HCT116 (cell line): Measurements from ENCODE around the gene NKX2-2. TPM values are rescaled to one million over a fixed set of nuclear protein-coding genes. Genes with fewer than 3 reads are reported as not detected.

Experiments used
- ATAC-seq: fragments of 200-7000 bp; cut with Tn5 transposase; 2 replicates; pipeline ENCODE4 v1.9.1; 2020; ENCODE audit warnings: mild to moderate bottlenecking, moderate library complexity
- BruUV-seq: library from RNA; stranded (reverse); fragments of 400-500 nt; replicated peaks from 2 replicates; lab custom pipeline; 2021; lab: Mats Ljungman, UMichigan
- CTCF ChIA-PET: fragments of 300-600 bp; sonication (Branson Sonifier 250); formaldehyde crosslinking; loops from one replicate; lab custom pipeline; 2021; ENCODE audit warnings: antibody characterized with exemption; lab: Charles Lee
- POLR2A ChIA-PET: fragments of 300-600, 350-600 bp; sonication (Branson Sonifier 250); formaldehyde crosslinking; loops from one replicate; lab custom pipeline; 2021; ENCODE audit warnings: antibody characterized with exemption; lab: Charles Lee
- RAD21 ChIA-PET, 2 experiments: fragments of 300-600 bp; sonication (Branson Sonifier 250); formaldehyde crosslinking; loops; one replicate each; lab custom pipeline; 2023; ENCODE audit warnings: low total read pairs in 2 of 2; ENCODE audit not compliant: uncharacterized antibody in 2 of 2, unreplicated experiment in 2 of 2, low non-redundant PET in 1 of 2; lab: Charles Lee
- DNase-seq: peaks from one replicate; pipeline ENCODE4 v3.0.0-alpha.2; 2010; ENCODE audit warnings: low read depth, low spot score
- H2AFZ ChIP-seq: fragments of 200-600 bp; shearing (Covaris generic), sonication (generic); 2 replicates; pipeline ENCODE4 v1.6.1; 2017; ENCODE audit warnings: low read depth, mixed run types, mixed read lengths, antibody characterized with exemption, low read length; ENCODE audit not compliant: poor library complexity, severe bottlenecking
- H3K27ac ChIP-seq: 2 replicates; pipeline ENCODE4 v1.5.1; 2012; ENCODE audit warnings: low read depth, low read length
- H3K27me3 ChIP-seq: fragments of 200-600 bp; sonication (generic); 2 replicates; pipeline ENCODE4 v1.6.1; 2016; ENCODE audit warnings: mixed run types, low read length, mixed read lengths; ENCODE audit not compliant: insufficient read depth
- H3K36me3 ChIP-seq, 2 experiments: fragments of 200-500 bp in 1 of 2; fragments of 200-600 bp in 1 of 2; sonication (Bioruptor generic) in 1 of 2; sonication (generic) in 1 of 2; 2 replicates each; pipeline versions ENCODE4 v1.5.1 to v1.6.1; 2014 to 2016; ENCODE audit warnings: low read length in 2 of 2, inconsistent platforms in 1 of 2, mixed read lengths in 1 of 2, mixed run types in 1 of 2; ENCODE audit not compliant: insufficient read depth in 2 of 2, control insufficient read depth in 1 of 2
- H3K4me1 ChIP-seq, 2 experiments: fragments of 200-600 bp in 1 of 2; sonication (generic) in 1 of 2; 2 replicates each; pipeline versions ENCODE4 v1.5.1 to v1.6.1; 2012 to 2017; ENCODE audit warnings: low read length in 2 of 2, inconsistent platforms in 1 of 2, mild to moderate bottlenecking in 1 of 2, mixed read lengths in 1 of 2, mixed run types in 1 of 2, moderate library complexity in 1 of 2; ENCODE audit not compliant: insufficient read depth in 2 of 2, control insufficient read depth in 1 of 2
- H3K4me2 ChIP-seq: fragments of 200-600 bp; sonication (generic); 2 replicates; pipeline ENCODE4 v1.6.1; 2017; ENCODE audit warnings: mixed run types, low read length, mixed read lengths
- H3K4me3 ChIP-seq, 2 experiments: fragments of 200-600 bp in 1 of 2; sonication (generic) in 1 of 2; replicated peaks in 1 of 2; 2 replicates each; pipeline ENCODE4 v1.5.1; 2011 to 2016; ENCODE audit warnings: low read length in 2 of 2, control low read depth in 1 of 2, low read depth in 1 of 2, mild to moderate bottlenecking in 1 of 2, mixed read lengths in 1 of 2, mixed run types in 1 of 2
- H3K79me2 ChIP-seq: fragments of 200-600 bp; sonication (generic); 2 replicates; pipeline ENCODE4 v1.6.1; 2017; ENCODE audit warnings: mild to moderate bottlenecking, mixed run types, low read length, moderate library complexity, mixed read lengths; ENCODE audit not compliant: insufficient read depth
- H3K9ac ChIP-seq: fragments of 200-600 bp; sonication (generic); 2 replicates; pipeline ENCODE4 v1.6.1; 2016; ENCODE audit warnings: low read length, mixed read lengths
- H3K9me2 ChIP-seq: fragments of 200-600 bp; sonication (generic), shearing (Covaris generic); 2 replicates; pipeline ENCODE4 v1.6.1; 2017; ENCODE audit warnings: mixed run types, mild to moderate bottlenecking, moderate library complexity; ENCODE audit not compliant: insufficient read depth
- H3K9me3 ChIP-seq, 2 experiments: fragments of 200-500 bp in 1 of 2; fragments of 200-600 bp in 1 of 2; sonication (Bioruptor generic) in 1 of 2; sonication (generic) in 1 of 2; 2 replicates each; pipeline ENCODE4 v1.6.1; 2014 to 2017; ENCODE audit warnings: low read length in 2 of 2, mixed read lengths in 2 of 2, inconsistent platforms in 1 of 2, low read depth in 1 of 2, mild to moderate bottlenecking in 1 of 2, mixed run types in 1 of 2, moderate library complexity in 1 of 2; ENCODE audit not compliant: control insufficient read depth in 1 of 2, insufficient read depth in 1 of 2
- H4K20me1 ChIP-seq: fragments of 200-600 bp; sonication (generic), shearing (Covaris generic); 2 replicates; pipeline ENCODE4 v1.6.1; 2017; ENCODE audit warnings: mixed run types, mild to moderate bottlenecking, moderate library complexity; ENCODE audit not compliant: insufficient read depth
- EGR1 ChIP-seq: IDR thresholded peaks from 2 replicates; pipeline ENCODE4 v1.6.1; 2012; ENCODE audit warnings: low read depth
- ELF1 ChIP-seq: IDR thresholded peaks from 2 replicates; pipeline ENCODE4 v1.6.1; 2012; ENCODE audit warnings: low read depth, borderline replicate concordance
- JUND ChIP-seq: IDR thresholded peaks from 2 replicates; pipeline ENCODE4 v1.6.1; 2012
- TCF7L2 ChIP-seq: IDR thresholded peaks from 2 replicates; pipeline ENCODE4 v1.7.0; 2011; ENCODE audit warnings: borderline replicate concordance, inconsistent platforms; ENCODE audit not compliant: insufficient read depth, insufficient read length; ENCODE audit errors: extremely low read depth
- YY1 ChIP-seq: IDR thresholded peaks from 2 replicates; pipeline ENCODE4 v1.6.1; 2011; ENCODE audit warnings: low read length, low read depth, moderate library complexity, mild to moderate bottlenecking; ENCODE audit not compliant: insufficient replicate concordance; ENCODE audit errors: extremely low read depth
- ZFX ChIP-seq: fragments of 450-650 bp; IDR thresholded peaks from 2 replicates; pipeline ENCODE4 v1.6.1; 2017
- intact Hi-C: fragments of 100-400 bp; cut with micrococcal nuclease; formaldehyde crosslinking; loops from 2 replicates; pipeline ENCODE4 v1.10.0; 2022
- total RNA-seq: library from RNA; stranded (reverse); gene quantifications from one replicate; pipeline ENCODE4 v1.2.1, GENCODE V29; 2021; ENCODE audit not compliant: unreplicated experiment
- TF ChIP-seq, protein P1 (sequence below): IDR thresholded peaks from 2 replicates; pipeline ENCODE4 v1.6.1; 2012; ENCODE audit warnings: low read depth

The NKX2-2 gene
- total RNA-seq, 1 experiment from 2014 or later, result not detected

GRCh38 chr20:21511850-21512633 is 1.8 kb downstream of the NKX2-2 start:
- no peaks in the 10 kb centered on the region for H3K4me1 ChIP-seq
- no peak overlapping the region for H3K4me3 ChIP-seq
- no peaks in the 10 kb centered on the region for H3K9me2 ChIP-seq
- intact Hi-C loops, result no loop called here
- H3K4me2 ChIP-seq, result no peak overlapping the region
- ChIA-PET POLR2A (no interaction called here), RAD21 (no interaction called here), CTCF (no interaction called here)
- BruUV-seq, result no TSS peak
- no peaks in the 10 kb centered on the region for H3K36me3 ChIP-seq
- no peak overlapping the region for H3K27ac ChIP-seq
- no peak overlapping the region for H2AFZ ChIP-seq
- DNase-seq (no peak), ATAC-seq (no peak)
- H4K20me1 ChIP-seq, result no peaks in the 10 kb centered on the region
- no peaks in the 10 kb centered on the region for H3K9me3 ChIP-seq
- H3K9ac ChIP-seq, result no peak overlapping the region
- no peaks in the 10 kb centered on the region for H3K27me3 ChIP-seq
- no peaks in the 10 kb centered on the region for H3K79me2 ChIP-seq
- TF ChIP-seq, protein P1, sequence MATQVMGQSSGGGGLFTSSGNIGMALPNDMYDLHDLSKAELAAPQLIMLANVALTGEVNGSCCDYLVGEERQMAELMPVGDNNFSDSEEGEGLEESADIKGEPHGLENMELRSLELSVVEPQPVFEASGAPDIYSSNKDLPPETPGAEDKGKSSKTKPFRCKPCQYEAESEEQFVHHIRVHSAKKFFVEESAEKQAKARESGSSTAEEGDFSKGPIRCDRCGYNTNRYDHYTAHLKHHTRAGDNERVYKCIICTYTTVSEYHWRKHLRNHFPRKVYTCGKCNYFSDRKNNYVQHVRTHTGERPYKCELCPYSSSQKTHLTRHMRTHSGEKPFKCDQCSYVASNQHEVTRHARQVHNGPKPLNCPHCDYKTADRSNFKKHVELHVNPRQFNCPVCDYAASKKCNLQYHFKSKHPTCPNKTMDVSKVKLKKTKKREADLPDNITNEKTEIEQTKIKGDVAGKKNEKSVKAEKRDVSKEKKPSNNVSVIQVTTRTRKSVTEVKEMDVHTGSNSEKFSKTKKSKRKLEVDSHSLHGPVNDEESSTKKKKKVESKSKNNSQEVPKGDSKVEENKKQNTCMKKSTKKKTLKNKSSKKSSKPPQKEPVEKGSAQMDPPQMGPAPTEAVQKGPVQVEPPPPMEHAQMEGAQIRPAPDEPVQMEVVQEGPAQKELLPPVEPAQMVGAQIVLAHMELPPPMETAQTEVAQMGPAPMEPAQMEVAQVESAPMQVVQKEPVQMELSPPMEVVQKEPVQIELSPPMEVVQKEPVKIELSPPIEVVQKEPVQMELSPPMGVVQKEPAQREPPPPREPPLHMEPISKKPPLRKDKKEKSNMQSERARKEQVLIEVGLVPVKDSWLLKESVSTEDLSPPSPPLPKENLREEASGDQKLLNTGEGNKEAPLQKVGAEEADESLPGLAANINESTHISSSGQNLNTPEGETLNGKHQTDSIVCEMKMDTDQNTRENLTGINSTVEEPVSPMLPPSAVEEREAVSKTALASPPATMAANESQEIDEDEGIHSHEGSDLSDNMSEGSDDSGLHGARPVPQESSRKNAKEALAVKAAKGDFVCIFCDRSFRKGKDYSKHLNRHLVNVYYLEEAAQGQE, result no peak
- TF ChIP-seq TCF7L2 (no peak), ZFX (no peak), JUND (no peak), YY1 (no peak), ELF1 (no peak), EGR1 (no peak)
- TF ChIP-seq, all 23 proteins: peak for 0
